ENCODE data around the gene CAMK1D. TPM values are rescaled to one million over a fixed set of nuclear protein-coding genes. Genes with fewer than 3 reads are reported as not detected.
A peak's percentile ranks its signal among the peaks of the same experiment; 100 is the strongest.
"Not testable (repeated sequence)": the region's sequence is repeated elsewhere in the genome, so short reads cannot be mapped to it uniquely, and the experiment has no call there.

CAMK1D gene
- 3.3 and 7.2 TPM in 2 replicates for total RNA-seq (2014; rRNA removed; shearing (Covaris generic))
- polyA plus RNA-seq (2016; fragmentation: Nextera tagmentation; extraction: Ambion mirVana), result 4.6 TPM in 2 replicates
- long read RNA-seq, partial matches to known transcripts, result 3 of 4 reads
- long read RNA-seq, other reads (novel, unspliced or antisense), result 1 of 4 reads

DNA sequence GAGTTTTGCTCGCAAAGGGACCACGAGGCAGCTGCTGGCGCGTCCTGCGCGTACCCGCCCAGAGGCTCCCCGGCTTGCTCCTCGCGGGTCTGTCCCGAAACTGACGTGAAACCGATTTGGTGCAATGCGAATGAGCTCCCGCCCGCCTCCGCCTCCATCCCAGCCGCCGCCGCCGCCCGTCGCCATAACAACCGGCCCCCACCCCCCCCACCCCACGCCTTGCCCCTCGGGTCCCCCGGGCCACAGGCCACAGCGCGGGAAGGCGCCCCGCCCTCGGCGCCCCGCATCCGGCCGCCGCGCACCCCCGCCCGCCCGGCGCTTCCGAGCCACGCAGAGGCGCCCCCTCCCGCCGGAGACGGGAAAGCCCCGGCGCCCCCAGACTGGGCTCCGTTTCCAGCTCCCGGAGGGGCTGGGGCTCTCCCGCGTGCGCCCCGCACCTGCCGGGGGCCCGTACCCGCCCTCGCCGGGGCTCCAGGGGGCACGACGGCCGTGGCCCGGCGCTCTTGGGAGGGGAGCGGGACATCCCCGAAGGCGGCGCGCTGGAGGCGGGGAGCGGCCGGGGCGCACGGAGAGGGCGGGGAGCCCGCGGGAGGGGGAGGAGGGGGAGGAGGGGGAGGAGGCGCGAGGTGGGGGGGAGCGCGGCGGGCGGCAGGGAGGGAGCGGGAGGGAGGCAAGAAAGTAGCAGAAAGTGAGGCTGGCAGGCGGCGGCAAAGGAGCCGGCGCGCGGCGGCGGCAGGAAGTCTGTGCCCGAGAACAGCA lies at the start of gene CAMK1D:
CAMK1D (plus strand) TSS at position 678 of the 759 bp plus-strand sequence.
- Mint-ChIP-seq H3K27me3 (ENCODE audit: insufficient read depth, low read depth, poor library complexity) (peaks cover 31% of the 10 kb centered on the region), H3K9me3 (peaks cover 3% of the 10 kb centered on the region; the same call in 2 of the 3 replicates), H3K4me3 (peak within 1 kb of the TSS; percentile 94), H3K4me1 (peaks cover 42% of the 10 kb centered on the region), H3K36me3 (ENCODE audit: low read depth) (no peaks in the 10 kb centered on the region; the same call in 2 of the 3 replicates), H3K27ac (peak within 1 kb of the TSS; percentile 73; the same call in 1 of the 2 replicates)
- Histone ChIP-seq H3K4me3 (peak within 1 kb of the TSS; percentile 95), H3K27me3 (ENCODE audit: insufficient read depth) (peaks cover 45% of the 10 kb centered on the region), H3K79me2 (replicated peaks; ENCODE audit: insufficient read depth) (peaks cover 6% of the 10 kb centered on the region), H3K4me2 (peak within 1 kb of the TSS; percentile 89), H3K4me1 (ENCODE audit: insufficient read depth) (peaks cover 35% of the 10 kb centered on the region; the same call in 1 of the 2 replicates), H3K27ac (ENCODE audit: low read depth) (no peak within 1 kb of the TSS), H3K9me2 (ENCODE audit: insufficient read depth) (no peaks in the 10 kb centered on the region), H3K36me3 (ENCODE audit: insufficient read depth) (no peaks in the 10 kb centered on the region), H3F3A (replicated peaks; ENCODE audit: low read depth) (peaks cover 10% of the 10 kb centered on the region; the same call in 1 of the 2 replicates), H2AFZ (peak within 1 kb of the TSS; percentile 97), H4K20me1 (replicated peaks; ENCODE audit: insufficient read depth) (no peaks in the 10 kb centered on the region; the same call in 1 of the 2 replicates)
- TF ChIP-seq, protein P1, sequence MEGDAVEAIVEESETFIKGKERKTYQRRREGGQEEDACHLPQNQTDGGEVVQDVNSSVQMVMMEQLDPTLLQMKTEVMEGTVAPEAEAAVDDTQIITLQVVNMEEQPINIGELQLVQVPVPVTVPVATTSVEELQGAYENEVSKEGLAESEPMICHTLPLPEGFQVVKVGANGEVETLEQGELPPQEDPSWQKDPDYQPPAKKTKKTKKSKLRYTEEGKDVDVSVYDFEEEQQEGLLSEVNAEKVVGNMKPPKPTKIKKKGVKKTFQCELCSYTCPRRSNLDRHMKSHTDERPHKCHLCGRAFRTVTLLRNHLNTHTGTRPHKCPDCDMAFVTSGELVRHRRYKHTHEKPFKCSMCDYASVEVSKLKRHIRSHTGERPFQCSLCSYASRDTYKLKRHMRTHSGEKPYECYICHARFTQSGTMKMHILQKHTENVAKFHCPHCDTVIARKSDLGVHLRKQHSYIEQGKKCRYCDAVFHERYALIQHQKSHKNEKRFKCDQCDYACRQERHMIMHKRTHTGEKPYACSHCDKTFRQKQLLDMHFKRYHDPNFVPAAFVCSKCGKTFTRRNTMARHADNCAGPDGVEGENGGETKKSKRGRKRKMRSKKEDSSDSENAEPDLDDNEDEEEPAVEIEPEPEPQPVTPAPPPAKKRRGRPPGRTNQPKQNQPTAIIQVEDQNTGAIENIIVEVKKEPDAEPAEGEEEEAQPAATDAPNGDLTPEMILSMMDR (conservative IDR thresholded peaks at IDR 0.05; ENCODE audit: low read depth in 2 of 2), result peak; percentile 11 to 36; a peak in 2 of 4 replicates
- TF ChIP-seq NANOG (IDR thresholded peaks at IDR 0.05; ENCODE audit: borderline replicate concordance), result no peak
- DNase-seq (ENCODE audit: low spot score), result peak; percentile 88
- peak; percentile 53 for ATAC-seq

DNA sequence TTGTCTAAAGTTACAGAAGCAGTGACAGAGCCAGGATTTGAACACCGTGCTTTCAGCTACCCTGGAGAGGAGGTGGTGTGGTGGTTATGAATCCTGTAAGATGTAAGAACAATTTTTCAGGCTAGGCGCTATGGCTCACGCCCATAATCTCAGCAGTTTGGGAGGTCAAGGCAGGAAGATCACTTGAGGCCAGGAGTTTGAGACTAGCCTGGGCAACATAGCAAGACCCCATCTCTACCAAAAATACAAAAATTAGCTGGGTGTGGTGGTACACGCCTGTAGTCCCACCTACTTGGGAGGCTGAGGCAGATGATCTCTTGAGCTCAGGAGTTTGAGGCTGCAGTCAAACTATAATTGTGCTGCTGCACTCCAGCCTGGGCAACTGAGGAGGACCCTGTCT lies 48.3 kb upstream of the CAMK1D start:
- H3K4me3 ChIP-seq; H3K27me3 ChIP-seq (ENCODE audit: insufficient read depth); H4K20me1 ChIP-seq (replicated peaks; ENCODE audit: insufficient read depth); H3K36me3 ChIP-seq (ENCODE audit: insufficient read depth); H3K27ac Mint-ChIP-seq; H2AFZ ChIP-seq; H3K4me3 Mint-ChIP-seq; DNase-seq (ENCODE audit: low spot score); H3F3A ChIP-seq (replicated peaks; ENCODE audit: low read depth); H3K4me1 ChIP-seq (ENCODE audit: insufficient read depth); H3K36me3 Mint-ChIP-seq (ENCODE audit: low read depth); H3K9me3 Mint-ChIP-seq; H3K79me2 ChIP-seq (replicated peaks; ENCODE audit: insufficient read depth); H3K27ac ChIP-seq (ENCODE audit: low read depth); ATAC-seq; H3K4me1 Mint-ChIP-seq; H3K4me2 ChIP-seq; H3K9me2 ChIP-seq (ENCODE audit: insufficient read depth); H3K27me3 Mint-ChIP-seq (ENCODE audit: insufficient read depth, low read depth, poor library complexity): not testable (repeated sequence)

DNA sequence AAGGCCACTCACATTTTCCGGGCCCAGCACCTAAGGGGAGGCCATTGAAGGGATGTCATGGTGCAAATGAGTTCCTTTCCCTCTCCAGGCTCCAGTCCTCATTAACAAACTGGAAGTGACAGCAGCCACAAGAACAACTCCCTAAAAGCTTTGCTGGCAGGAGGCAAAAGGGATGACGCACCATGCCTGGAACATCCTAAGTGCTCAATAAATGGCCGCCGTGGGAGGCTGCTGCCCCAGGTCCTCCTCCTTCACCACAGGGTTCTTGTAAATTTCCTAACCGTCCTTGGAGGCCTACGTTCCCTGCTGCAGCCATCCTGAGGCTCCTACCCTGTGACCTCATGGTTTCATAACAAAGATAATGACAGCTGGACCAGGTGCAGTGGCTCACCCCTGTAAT lies 41.3 kb upstream of the CAMK1D start:
- DNase-seq (ENCODE audit: low spot score) (no peak), ATAC-seq (no peak)
- no peaks in the 10 kb centered on the region for H3K27me3 ChIP-seq (ENCODE audit: insufficient read depth)
- H3K27me3 Mint-ChIP-seq (ENCODE audit: insufficient read depth, low read depth, poor library complexity), result no peaks in the 10 kb centered on the region
- H3K4me1 Mint-ChIP-seq, result no peaks in the 10 kb centered on the region
- H3K9me3 Mint-ChIP-seq, result peaks cover 3% of the 10 kb centered on the region; the same call in 1 of the 3 replicates
- H3K4me3 ChIP-seq, result no peak overlapping the region
- no peak overlapping the region for H3K27ac ChIP-seq (ENCODE audit: low read depth)
- no peaks in the 10 kb centered on the region for H3K4me1 ChIP-seq (ENCODE audit: insufficient read depth)
- H3F3A ChIP-seq (replicated peaks; ENCODE audit: low read depth), result no peaks in the 10 kb centered on the region
- H3K79me2 ChIP-seq (replicated peaks; ENCODE audit: insufficient read depth), result no peaks in the 10 kb centered on the region
- no peak overlapping the region for H3K4me2 ChIP-seq
- no peak overlapping the region for H2AFZ ChIP-seq
- no peaks in the 10 kb centered on the region for H3K36me3 Mint-ChIP-seq (ENCODE audit: low read depth)
- H3K27ac Mint-ChIP-seq, result no peak overlapping the region
- peaks cover 6% of the 10 kb centered on the region; the same call in 1 of the 2 replicates for H3K9me2 ChIP-seq (ENCODE audit: insufficient read depth)
- no peaks in the 10 kb centered on the region for H3K36me3 ChIP-seq (ENCODE audit: insufficient read depth)
- H3K4me3 Mint-ChIP-seq, result no peak overlapping the region
- H4K20me1 ChIP-seq (replicated peaks; ENCODE audit: insufficient read depth), result no peaks in the 10 kb centered on the region
- TF ChIP-seq, protein P2, sequence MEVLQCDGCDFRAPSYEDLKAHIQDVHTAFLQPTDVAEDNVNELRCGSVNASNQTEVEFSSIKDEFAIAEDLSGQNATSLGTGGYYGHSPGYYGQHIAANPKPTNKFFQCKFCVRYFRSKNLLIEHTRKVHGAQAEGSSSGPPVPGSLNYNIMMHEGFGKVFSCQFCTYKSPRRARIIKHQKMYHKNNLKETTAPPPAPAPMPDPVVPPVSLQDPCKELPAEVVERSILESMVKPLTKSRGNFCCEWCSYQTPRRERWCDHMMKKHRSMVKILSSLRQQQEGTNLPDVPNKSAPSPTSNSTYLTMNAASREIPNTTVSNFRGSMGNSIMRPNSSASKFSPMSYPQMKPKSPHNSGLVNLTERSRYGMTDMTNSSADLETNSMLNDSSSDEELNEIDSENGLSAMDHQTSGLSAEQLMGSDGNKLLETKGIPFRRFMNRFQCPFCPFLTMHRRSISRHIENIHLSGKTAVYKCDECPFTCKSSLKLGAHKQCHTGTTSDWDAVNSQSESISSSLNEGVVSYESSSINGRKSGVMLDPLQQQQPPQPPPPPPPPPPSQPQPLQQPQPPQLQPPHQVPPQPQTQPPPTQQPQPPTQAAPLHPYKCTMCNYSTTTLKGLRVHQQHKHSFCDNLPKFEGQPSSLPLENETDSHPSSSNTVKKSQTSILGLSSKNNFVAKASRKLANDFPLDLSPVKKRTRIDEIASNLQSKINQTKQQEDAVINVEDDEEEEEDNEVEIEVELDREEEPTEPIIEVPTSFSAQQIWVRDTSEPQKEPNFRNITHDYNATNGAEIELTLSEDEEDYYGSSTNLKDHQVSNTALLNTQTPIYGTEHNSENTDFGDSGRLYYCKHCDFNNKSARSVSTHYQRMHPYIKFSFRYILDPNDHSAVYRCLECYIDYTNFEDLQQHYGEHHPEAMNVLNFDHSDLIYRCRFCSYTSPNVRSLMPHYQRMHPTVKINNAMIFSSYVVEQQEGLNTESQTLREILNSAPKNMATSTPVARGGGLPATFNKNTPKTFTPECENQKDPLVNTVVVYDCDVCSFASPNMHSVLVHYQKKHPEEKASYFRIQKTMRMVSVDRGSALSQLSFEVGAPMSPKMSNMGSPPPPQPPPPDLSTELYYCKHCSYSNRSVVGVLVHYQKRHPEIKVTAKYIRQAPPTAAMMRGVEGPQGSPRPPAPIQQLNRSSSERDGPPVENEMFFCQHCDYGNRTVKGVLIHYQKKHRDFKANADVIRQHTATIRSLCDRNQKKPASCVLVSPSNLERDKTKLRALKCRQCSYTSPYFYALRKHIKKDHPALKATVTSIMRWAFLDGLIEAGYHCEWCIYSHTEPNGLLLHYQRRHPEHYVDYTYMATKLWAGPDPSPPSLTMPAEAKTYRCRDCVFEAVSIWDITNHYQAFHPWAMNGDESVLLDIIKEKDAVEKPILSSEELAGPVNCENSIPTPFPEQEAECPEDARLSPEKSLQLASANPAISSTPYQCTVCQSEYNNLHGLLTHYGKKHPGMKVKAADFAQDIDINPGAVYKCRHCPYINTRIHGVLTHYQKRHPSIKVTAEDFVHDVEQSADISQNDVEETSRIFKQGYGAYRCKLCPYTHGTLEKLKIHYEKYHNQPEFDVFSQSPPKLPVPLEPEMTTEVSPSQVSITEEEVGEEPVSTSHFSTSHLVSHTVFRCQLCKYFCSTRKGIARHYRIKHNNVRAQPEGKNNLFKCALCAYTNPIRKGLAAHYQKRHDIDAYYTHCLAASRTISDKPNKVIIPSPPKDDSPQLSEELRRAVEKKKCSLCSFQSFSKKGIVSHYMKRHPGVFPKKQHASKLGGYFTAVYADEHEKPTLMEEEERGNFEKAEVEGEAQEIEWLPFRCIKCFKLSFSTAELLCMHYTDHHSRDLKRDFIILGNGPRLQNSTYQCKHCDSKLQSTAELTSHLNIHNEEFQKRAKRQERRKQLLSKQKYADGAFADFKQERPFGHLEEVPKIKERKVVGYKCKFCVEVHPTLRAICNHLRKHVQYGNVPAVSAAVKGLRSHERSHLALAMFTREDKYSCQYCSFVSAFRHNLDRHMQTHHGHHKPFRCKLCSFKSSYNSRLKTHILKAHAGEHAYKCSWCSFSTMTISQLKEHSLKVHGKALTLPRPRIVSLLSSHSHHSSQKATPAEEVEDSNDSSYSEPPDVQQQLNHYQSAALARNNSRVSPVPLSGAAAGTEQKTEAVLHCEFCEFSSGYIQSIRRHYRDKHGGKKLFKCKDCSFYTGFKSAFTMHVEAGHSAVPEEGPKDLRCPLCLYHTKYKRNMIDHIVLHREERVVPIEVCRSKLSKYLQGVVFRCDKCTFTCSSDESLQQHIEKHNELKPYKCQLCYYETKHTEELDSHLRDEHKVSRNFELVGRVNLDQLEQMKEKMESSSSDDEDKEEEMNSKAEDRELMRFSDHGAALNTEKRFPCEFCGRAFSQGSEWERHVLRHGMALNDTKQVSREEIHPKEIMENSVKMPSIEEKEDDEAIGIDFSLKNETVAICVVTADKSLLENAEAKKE (CRISPR knock-in tag; IDR thresholded peaks at IDR 0.05), result no peak
- TF ChIP-seq, protein P1 (conservative IDR thresholded peaks at IDR 0.05; ENCODE audit: low read depth in 2 of 2), result no peak
